Astrocyte of the spinal cord (primary cell): ENCODE data around the gene RXFP1.
"Not testable (repeated sequence)": the region's sequence is repeated elsewhere in the genome, so short reads cannot be mapped to it uniquely, and the experiment has no call there.

Experiments used
- DNase-seq: peaks from one replicate; pipeline ENCODE4 v3.0.0; 2011; ENCODE audit warnings: low read depth, low spot score
- H3K4me3 ChIP-seq: 2 replicates; pipeline ENCODE4 v1.5.1; 2011; ENCODE audit warnings: low read depth, mild to moderate bottlenecking, low read length, moderate library complexity
- CTCF ChIP-seq: IDR thresholded peaks from 2 replicates; pipeline ENCODE4 v1.5.1; 2012; ENCODE audit warnings: low read depth, mild to moderate bottlenecking, low read length, inconsistent platforms
- in situ Hi-C: cut with HindIII; loops from 2 replicates; pipeline ENCODE4 v1.10.0; 2017; ENCODE audit warnings: low sequenced_read_pairs

RXFP1 gene

GRCh38 chr4:158644356-158644755 lies 122.7 kb downstream of the RXFP1 start:
- in situ Hi-C loops = no loop called here
- TF ChIP-seq CTCF = no peak
- H3K4me3 ChIP-seq = no peak overlapping the region
- no peak for DNase-seq

GRCh38 chr4:158644760-158645159 lies 123.1 kb downstream of the RXFP1 start:
- H3K4me3 ChIP-seq = no peak overlapping the region
- in situ Hi-C loops = no loop called here
- DNase-seq = no peak
- TF ChIP-seq CTCF = no peak

- in situ Hi-C loops = no loop called here
- TF ChIP-seq CTCF = no peak
- DNase-seq = no peak
- H3K4me3 ChIP-seq = no peak overlapping the region
Observed at GRCh38 chr4:158649111-158649680, 127.5 kb downstream of the RXFP1 start.

- in situ Hi-C loops = no loop called here
- no peak for TF ChIP-seq CTCF
- no peak for DNase-seq
- H3K4me3 ChIP-seq = no peak overlapping the region
Observed at GRCh38 chr4:158652920-158653319, 131.2 kb downstream of the RXFP1 start.

GRCh38 chr4:158656439-158656838 lies 134.8 kb downstream of the RXFP1 start:
- DNase-seq = no peak
- TF ChIP-seq CTCF = no peak
- no peak overlapping the region for H3K4me3 ChIP-seq
- in situ Hi-C loops = no loop called here

GRCh38 chr4:158657291-158657690 lies 135.6 kb downstream of the RXFP1 start:
- no peak for TF ChIP-seq CTCF
- no peak overlapping the region for H3K4me3 ChIP-seq
- in situ Hi-C loops = no loop called here
- DNase-seq = no peak

- in situ Hi-C loops, H3K4me3 ChIP-seq: not testable (repeated sequence)
Observed at GRCh38 chr4:158663255-158663654, 141.6 kb downstream of the RXFP1 start.

GRCh38 chr4:158663707-158664625 lies 142.3 kb downstream of the RXFP1 start:
- H3K4me3 ChIP-seq, DNase-seq, in situ Hi-C loops: not testable (repeated sequence)

More at GRCh38 chr4:158663255-158663654, 141.6 kb downstream of the RXFP1 start:
- DNase-seq = not testable (repeated sequence)
